ENCODE data around the gene GPR152. TPM values are rescaled to one million over a fixed set of nuclear protein-coding genes. Genes with fewer than 3 reads are reported as not detected.
A peak's percentile ranks its signal among the peaks of the same experiment; 100 is the strongest.

GPR152 gene
- total RNA-seq, 1 donor from 2014 or later = not detected

- H3K27me3 Mint-ChIP-seq = no peaks in the 10 kb centered on the region
- H3K36me3 Mint-ChIP-seq = no peaks in the 10 kb centered on the region
- no peak within 1 kb of the TSS for H3K4me3 Mint-ChIP-seq
- no peak for DNase-seq (ENCODE audit: extremely low spot score, unreplicated experiment)
- no peaks in the 10 kb centered on the region for H3K4me1 Mint-ChIP-seq (ENCODE audit: unreplicated experiment)
- TF ChIP-seq CTCF (conservative IDR thresholded peaks at IDR 0.05) = no peak
- H3K9me3 Mint-ChIP-seq = no peaks in the 10 kb centered on the region
- H3K27ac Mint-ChIP-seq = peak within 1 kb of the TSS; percentile 48
These were observed 2.5 kb upstream of the GPR152 start, which contains the start of gene CABP4 for GRCh38 chr11:67455054-67455453. Gene CABP4, plus strand, starts transcription at chr11:67455354. Its CDS starts 70 bp downstream, at chr11:67455424.

- no peaks in the 10 kb centered on the region for H3K27me3 Mint-ChIP-seq
- no peak overlapping the region for H3K4me3 Mint-ChIP-seq
- no peaks in the 10 kb centered on the region for H3K4me1 Mint-ChIP-seq (ENCODE audit: unreplicated experiment)
These were observed 1.5 kb upstream of the GPR152 start for GRCh38 chr11:67453816-67454732.

GRCh38 chr11:67451658-67451976 lies 912 bp downstream of the GPR152 start:
- H3K4me3 Mint-ChIP-seq = no peak overlapping the region

More at GRCh38 chr11:67453816-67454732, 1.5 kb upstream of the GPR152 start:
- H3K27ac Mint-ChIP-seq = no peak overlapping the region
- no peak for DNase-seq (ENCODE audit: extremely low spot score, unreplicated experiment)
- no peaks in the 10 kb centered on the region for H3K9me3 Mint-ChIP-seq
- TF ChIP-seq CTCF (conservative IDR thresholded peaks at IDR 0.05) = no peak
- no peaks in the 10 kb centered on the region for H3K36me3 Mint-ChIP-seq

GRCh38 chr11:67450796-67451657 lies 1.5 kb downstream of the GPR152 start:
- Mint-ChIP-seq H3K4me3 (no peak overlapping the region), H3K36me3 (no peaks in the 10 kb centered on the region), H3K27ac (no peak overlapping the region), H3K4me1 (ENCODE audit: unreplicated experiment) (no peaks in the 10 kb centered on the region), H3K9me3 (no peaks in the 10 kb centered on the region), H3K27me3 (no peaks in the 10 kb centered on the region)
- DNase-seq (ENCODE audit: extremely low spot score, unreplicated experiment) = no peak
- no peak for TF ChIP-seq CTCF (conservative IDR thresholded peaks at IDR 0.05)

More at GRCh38 chr11:67451658-67451976, 912 bp downstream of the GPR152 start:
- no peaks in the 10 kb centered on the region for H3K9me3 Mint-ChIP-seq
- H3K27ac Mint-ChIP-seq = no peak overlapping the region
- H3K27me3 Mint-ChIP-seq = no peaks in the 10 kb centered on the region
- no peaks in the 10 kb centered on the region for H3K36me3 Mint-ChIP-seq
- no peak for TF ChIP-seq CTCF (conservative IDR thresholded peaks at IDR 0.05)
- no peaks in the 10 kb centered on the region for H3K4me1 Mint-ChIP-seq (ENCODE audit: unreplicated experiment)
- DNase-seq (ENCODE audit: extremely low spot score, unreplicated experiment) = no peak

- Mint-ChIP-seq H3K27ac (no peak overlapping the region), H3K27me3 (no peaks in the 10 kb centered on the region), H3K36me3 (no peaks in the 10 kb centered on the region), H3K4me3 (no peak overlapping the region), H3K9me3 (no peaks in the 10 kb centered on the region), H3K4me1 (ENCODE audit: unreplicated experiment) (no peaks in the 10 kb centered on the region)
- no peak for TF ChIP-seq CTCF (conservative IDR thresholded peaks at IDR 0.05)
- DNase-seq (ENCODE audit: extremely low spot score, unreplicated experiment) = no peak
These were observed 3.2 kb downstream of the GPR152 start for GRCh38 chr11:67449116-67449844.

Measured in type B pancreatic cell (in vitro differentiated cells).